ENCODE measurements around the gene ZNF335. TPM values are rescaled to one million over a fixed set of nuclear protein-coding genes. Genes with fewer than 3 reads are reported as not detected.
A peak's percentile ranks its signal among the peaks of the same experiment; 100 is the strongest.

ZNF335 gene
- total RNA-seq, 4 donors from 2014 or later, result 34.3 to 60.1 (median 53.6) TPM

DNA sequence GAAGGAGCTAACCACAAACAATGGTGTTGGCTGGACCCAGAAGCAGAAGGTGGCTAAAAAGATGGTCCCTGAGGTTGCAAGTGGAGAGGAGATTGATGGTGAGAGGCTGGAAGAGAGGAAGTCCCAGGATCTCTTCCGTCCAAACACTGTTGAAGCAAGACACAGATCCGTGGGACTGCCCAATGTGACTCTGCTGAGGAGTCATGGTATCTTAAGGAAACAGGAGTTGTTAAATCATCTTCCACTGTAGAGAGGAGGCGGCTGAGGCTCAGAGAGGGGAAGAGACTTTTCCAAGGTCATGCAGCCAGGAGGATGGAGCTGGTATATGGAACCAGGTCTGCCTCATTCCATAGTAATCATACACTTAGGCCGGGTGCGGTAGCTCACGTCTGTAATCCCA is 4.1 kb upstream of the ZNF335 start:
- no peaks in the 10 kb centered on the region for H3K27me3 ChIP-seq
- no peaks in the 10 kb centered on the region for H3K9me3 ChIP-seq
- peak in 1 of 3 donors; percentile 6 for DNase-seq
- H3K4me1 ChIP-seq, result peaks cover 0 to 4% (median 0%) of the 10 kb centered on the region in 4 donors
- H3K36me3 ChIP-seq, result no peaks in the 10 kb centered on the region
- H3K4me3 ChIP-seq, result no peak overlapping the region
- H3K27ac ChIP-seq, result no peak overlapping the region
- TF ChIP-seq, protein P1, sequence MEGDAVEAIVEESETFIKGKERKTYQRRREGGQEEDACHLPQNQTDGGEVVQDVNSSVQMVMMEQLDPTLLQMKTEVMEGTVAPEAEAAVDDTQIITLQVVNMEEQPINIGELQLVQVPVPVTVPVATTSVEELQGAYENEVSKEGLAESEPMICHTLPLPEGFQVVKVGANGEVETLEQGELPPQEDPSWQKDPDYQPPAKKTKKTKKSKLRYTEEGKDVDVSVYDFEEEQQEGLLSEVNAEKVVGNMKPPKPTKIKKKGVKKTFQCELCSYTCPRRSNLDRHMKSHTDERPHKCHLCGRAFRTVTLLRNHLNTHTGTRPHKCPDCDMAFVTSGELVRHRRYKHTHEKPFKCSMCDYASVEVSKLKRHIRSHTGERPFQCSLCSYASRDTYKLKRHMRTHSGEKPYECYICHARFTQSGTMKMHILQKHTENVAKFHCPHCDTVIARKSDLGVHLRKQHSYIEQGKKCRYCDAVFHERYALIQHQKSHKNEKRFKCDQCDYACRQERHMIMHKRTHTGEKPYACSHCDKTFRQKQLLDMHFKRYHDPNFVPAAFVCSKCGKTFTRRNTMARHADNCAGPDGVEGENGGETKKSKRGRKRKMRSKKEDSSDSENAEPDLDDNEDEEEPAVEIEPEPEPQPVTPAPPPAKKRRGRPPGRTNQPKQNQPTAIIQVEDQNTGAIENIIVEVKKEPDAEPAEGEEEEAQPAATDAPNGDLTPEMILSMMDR (IDR thresholded peaks at IDR 0.05), result no peak
- TF ChIP-seq POLR2A (IDR thresholded peaks at IDR 0.05), result no peak

DNA sequence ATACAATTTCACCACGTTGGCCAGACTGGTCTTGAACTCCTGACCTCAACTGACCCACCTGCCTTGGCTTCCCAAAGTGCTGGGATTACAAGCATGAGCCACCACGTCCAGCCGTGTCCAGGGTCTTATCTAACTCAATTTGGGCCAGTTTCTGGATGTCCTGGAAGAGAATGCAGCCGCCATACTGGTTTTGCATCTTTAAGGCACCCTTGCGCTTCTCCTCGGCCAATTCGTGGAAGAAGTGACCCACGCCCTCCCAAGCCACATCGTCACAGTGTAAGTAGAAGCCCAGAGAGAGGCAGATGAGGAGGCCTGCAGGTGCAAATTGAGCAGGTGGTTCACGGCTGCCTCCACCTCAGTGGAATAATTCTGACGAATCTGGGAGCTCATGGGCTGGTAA is 3.7 kb upstream of the ZNF335 start:
- TF ChIP-seq, protein P1 (IDR thresholded peaks at IDR 0.05), result no peak
- no peak for TF ChIP-seq POLR2A (IDR thresholded peaks at IDR 0.05)
- Histone ChIP-seq H3K36me3 (no peaks in the 10 kb centered on the region), H3K27ac (no peak overlapping the region), H3K4me1 (peaks cover 0 to 4% (median under 1%) of the 10 kb centered on the region in 4 donors), H3K4me3 (no peak overlapping the region), H3K9me3 (no peaks in the 10 kb centered on the region), H3K27me3 (no peaks in the 10 kb centered on the region)
- peak in 1 of 3 donors; percentile 21 for DNase-seq

- TF ChIP-seq POLR2A (IDR thresholded peaks at IDR 0.05), result no peak
- TF ChIP-seq, protein P1 (IDR thresholded peaks at IDR 0.05), result no peak
- no peak overlapping the region for H3K27ac ChIP-seq
- H3K9me3 ChIP-seq, result no peaks in the 10 kb centered on the region
- peaks cover 0 to 9% (median 7%) of the 10 kb centered on the region in 4 donors for H3K4me1 ChIP-seq
- no peaks in the 10 kb centered on the region for H3K27me3 ChIP-seq
- DNase-seq, result peak in 1 of 3 donors; percentile 19
- no peaks in the 10 kb centered on the region for H3K36me3 ChIP-seq
- no peak overlapping the region for H3K4me3 ChIP-seq
Measured at GRCh38 chr20:45974896-45975565, 3.0 kb upstream of the ZNF335 start.

DNA sequence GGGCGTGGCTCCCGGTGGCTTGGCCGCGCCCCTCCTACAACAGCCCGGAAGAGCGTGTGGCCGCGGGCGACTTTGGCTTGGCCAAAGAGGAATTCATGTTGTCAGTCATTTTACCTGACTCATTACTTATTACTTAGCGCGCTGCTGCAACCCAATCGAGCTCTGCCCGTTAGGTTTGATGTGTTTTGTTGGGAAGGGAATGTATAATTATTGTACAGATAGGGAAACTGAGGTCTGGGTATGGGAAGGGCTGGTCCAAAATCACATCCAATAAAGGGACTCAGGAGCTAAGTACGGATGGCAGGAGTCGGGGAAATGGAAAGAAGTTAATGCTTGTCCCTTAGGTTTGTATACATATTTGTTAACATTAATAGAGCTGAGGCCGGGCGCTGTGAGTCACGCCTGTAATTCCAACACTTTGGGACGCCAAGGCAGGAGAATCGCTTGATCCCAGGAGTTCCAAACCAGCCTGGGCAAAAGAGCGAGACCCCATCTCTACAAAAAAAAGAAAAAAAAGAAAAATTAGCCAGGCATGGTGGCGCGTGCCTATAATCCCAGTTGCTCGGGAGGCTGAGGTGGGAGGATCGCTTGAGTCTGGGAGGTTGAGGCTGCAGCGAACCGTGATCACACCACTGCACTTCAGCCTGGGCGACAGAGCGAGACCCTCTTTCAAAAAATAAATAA is 639 bp upstream of the ZNF335 start:
- H3K9me3 ChIP-seq, result no peaks in the 10 kb centered on the region
- TF ChIP-seq, protein P1 (IDR thresholded peaks at IDR 0.05), result no peak
- TF ChIP-seq POLR2A (IDR thresholded peaks at IDR 0.05), result no peak
- DNase-seq, result peak in 2 of 3 donors; percentile 47 to 97

GRCh38 chr20:45971425-45971674 is 653 bp downstream of the ZNF335 start:
- Histone ChIP-seq H3K36me3 (peaks cover 0 to 30% (median 0%) of the 10 kb centered on the region in 3 donors), H3K27ac (peak overlapping the region; percentile 94 to 99 (median 98)), H3K4me1 (peaks cover 0 to 19% (median 12%) of the 10 kb centered on the region in 4 donors), H3K9me3 (no peaks in the 10 kb centered on the region), H3K4me3 (peak overlapping the region; percentile 56 to 83 (median 71)), H3K27me3 (no peaks in the 10 kb centered on the region)
- no peak for TF ChIP-seq POLR2A (IDR thresholded peaks at IDR 0.05)
- TF ChIP-seq, protein P1 (IDR thresholded peaks at IDR 0.05), result no peak
- peak in 1 of 3 donors; percentile 62 for DNase-seq

More for the DNA sequence above, 639 bp upstream of the ZNF335 start:
- Histone ChIP-seq H3K4me3 (peak overlapping the region; percentile 56 to 83 (median 71)), H3K4me1 (peaks cover 0 to 19% (median 12%) of the 10 kb centered on the region in 4 donors), H3K36me3 (peaks cover 0 to 17% (median 0%) of the 10 kb centered on the region in 3 donors), H3K27ac (peak overlapping the region; percentile 94 to 99 (median 98)), H3K27me3 (no peaks in the 10 kb centered on the region)

All from Peyer's patch (tissue), 4 donors.